Measurements from ENCODE around the gene FAM118A.
"Not testable (repeated sequence)": the region's sequence is repeated elsewhere in the genome, so short reads cannot be mapped to it uniquely, and the experiment has no call there.

Gene FAM118A

DNA sequence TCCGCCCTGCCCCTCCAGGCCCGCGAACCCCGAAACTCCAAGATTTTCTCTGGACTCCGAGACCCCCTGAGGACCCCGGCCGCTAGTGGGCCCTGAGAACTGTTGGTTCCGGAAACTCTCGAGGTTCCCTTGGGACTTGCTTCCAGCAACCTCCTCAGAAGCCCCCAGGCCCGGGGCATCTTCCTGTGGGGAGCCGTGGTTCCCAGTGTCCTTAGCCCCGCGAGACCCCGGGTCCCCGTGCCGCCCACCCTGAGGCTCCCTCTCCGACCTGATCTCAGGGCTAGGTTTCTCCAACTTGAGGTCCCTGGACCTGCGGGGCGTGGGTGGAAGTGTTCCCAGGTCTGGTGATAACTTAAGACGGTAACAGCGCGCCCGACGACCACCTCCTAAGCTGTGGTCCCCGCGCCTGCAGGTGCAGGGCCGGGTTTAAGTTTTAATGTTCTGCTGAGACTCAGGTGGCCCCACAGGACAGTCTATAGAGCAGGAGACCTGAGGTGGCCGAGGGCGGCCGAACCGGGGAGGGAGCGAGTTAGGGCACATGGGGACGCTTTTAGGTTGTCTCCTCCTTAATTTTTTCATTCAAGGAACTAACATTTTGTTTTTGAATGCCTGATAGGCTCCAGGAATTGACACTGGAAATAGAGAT, 720 bp downstream of the FAM118A start:
- no peak for DNase-seq (ENCODE audit: low read depth)

DNA sequence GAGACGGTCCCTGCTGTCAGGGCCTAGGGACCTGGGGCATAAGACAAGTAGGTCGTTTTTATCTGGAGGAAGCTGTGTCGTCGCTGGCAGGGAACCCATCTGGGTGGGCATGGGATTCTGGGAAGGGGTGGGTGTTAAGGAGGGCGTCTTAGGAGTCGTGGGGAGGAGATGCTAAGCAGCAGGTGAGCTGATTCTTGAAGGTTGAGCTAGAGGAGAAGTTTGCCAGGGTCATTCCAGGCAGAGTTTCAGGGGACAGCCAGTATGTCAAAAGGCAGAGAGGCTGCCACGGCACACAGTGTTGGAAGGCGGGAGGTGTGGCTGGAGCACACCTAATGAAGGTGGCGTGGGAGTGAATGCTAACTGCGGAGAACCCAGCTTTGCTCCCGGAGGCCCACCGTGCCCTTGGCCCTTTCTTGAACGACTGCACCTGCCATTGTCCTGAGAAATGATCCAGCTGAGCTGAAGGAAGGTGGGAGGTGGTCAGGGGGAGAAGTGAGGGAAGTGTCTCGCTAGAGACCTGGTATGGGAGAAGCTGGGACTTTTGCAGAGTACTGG, 1.3 kb downstream of the FAM118A start:
- DNase-seq (ENCODE audit: low read depth): no peak

DNA sequence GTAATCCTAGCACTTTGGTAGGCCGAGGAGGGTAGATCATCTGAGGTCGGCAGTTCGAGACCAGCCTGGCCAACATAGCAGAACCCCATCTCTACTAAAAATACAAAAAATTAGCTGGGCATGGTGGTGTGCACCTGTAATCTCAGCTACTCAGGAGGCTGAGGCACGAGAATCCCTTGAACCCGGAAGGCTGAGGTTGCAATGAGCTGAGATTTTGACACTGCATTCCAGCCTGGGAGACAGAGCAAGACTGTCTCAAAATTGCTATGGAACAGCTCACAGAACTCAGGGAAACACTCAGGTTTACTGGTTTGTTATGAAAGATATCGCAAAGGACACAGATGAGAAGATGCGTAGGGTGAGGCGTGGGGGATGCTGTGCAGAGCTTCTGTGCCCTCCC, 2.7 kb downstream of the FAM118A start:
- no peak for DNase-seq (ENCODE audit: low read depth)

DNA sequence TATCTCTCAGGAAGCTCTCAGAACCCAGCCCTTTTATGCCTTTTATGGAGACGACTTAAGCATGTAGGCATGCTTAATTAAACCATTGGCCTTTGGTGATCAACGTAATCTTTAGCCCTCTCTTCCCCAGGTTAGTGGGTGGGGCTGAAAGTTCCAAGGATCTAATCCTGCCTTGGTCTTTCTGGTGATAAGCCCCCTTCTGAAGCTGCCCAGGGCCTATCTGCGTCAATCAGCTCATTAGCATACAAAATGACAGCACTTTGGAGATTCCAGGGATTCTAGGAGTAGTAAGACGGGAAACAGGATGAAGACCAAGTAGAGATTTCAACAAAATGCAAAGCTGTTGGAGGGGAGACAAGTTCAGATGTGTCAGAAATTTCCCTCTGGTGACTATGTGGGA, 3.1 kb downstream of the FAM118A start:
- DNase-seq (ENCODE audit: low read depth): no peak

DNA sequence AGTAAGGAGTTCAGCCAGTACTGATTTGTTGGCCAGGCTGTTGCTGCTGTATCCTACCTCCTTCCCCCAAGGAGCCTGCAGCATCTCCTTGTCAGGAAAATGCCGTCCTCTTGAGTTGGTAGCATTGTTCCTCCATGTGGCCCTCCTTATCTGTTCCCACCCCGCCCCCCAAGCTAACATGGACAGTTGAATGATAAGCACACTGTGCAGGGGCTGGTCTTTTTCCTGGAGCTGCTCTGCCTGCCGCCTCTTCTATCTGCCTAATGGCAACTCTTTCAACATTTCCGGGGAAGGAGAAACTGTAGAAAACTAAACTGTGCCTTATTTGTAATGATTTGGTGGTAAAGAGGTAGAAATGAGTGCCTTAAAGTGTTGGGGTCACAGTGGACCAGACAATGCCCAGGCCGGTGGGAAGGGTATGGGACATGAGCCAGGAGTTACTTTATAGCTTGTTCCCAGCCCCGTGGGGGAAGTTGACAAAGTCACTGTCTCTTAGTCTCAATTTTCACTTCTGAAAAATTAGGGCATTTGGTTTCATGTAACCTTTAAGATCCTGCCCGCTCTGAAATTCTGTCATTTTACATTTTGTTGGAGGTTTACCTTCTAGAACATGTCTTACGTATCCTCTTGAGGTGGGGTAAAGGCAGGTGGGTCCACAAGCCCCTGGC, 4.5 kb downstream of the FAM118A start:
- DNase-seq (ENCODE audit: low read depth): no peak

DNA sequence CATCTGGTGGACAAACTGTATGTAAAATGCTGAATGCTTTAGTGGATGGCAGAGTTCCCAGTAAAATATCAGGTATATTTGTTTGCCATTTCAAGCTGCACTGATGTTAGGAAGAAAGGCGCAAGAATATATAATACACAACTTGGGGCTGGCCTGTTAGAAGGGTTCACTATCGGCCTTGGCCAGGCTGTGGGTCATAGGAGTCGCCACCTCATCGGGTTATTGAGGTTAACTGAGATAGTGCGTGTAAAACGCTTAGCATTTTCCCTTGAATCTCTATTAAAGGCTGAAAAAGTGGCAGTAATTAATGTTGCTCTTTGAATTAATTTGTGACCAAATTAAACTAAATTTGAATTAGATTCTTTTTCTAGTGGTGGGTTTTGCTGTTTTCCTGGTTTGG, 5.1 kb downstream of the FAM118A start:
- DNase-seq (ENCODE audit: low read depth): no peak

DNA sequence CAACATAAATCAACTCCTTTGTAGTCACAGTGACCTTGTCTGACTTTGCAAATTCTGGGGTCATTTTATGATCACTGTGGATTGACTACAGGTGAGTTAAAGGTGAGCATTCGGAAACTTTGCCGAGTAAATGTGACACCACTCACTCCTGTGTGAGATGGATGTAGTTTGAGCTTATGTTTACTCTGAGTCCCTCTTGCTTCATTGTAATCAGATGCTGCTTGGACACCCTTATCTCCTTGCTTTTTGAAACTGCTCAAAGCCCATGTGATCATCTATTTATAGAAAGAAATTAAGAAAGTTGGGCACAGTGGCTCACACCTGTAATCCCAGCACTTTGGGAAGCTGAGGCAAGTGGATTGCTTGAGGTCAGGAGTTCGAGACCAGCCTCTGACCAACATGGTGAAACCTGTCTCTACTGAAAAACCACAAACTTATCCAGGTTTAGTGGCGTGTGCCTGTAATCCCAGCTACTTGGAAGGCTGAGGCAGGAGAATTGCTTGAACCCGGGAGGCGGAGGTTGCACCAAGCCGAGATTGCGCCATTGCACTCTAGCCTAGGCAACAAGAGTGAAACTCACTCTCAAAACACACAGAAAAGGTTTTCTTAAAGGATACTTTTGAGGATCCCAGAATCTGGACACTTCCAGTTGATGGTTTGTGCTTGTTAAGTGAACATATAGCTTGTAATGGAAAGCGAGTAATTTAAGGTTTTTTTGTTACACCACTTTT, 7.2 kb downstream of the FAM118A start:
- no peak for DNase-seq (ENCODE audit: low read depth)

DNA sequence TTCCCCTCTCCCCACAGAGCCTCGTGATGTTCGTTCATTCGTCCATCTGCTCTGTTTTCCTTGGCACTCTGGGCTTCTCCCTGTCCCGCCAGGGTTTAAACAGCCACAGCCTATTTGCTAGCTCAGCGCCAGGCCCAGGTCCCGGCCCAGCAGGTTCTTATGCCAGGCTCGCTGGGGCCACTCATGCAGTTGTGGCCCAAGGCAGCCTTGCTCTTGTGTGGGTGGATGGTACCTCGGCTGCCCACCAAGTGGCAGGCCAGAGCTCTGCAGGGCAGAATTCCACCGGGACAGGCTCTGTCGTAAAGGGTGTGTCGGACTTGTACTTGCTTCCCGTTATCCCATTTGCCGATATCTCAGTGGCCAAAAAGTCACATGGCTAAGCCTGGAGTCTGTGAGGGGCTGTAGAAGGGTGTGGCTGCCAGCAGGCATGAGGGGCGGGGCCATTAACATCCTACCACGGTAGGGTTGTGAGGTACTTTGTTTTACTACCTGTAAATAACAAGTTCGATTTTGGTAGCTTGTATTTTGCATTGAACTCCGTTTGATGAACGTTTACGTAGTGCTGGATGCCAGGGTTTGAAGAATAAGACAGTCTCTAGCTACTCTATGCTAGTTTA, 7.9 kb downstream of the FAM118A start:
- no peak for DNase-seq (ENCODE audit: low read depth)

DNA sequence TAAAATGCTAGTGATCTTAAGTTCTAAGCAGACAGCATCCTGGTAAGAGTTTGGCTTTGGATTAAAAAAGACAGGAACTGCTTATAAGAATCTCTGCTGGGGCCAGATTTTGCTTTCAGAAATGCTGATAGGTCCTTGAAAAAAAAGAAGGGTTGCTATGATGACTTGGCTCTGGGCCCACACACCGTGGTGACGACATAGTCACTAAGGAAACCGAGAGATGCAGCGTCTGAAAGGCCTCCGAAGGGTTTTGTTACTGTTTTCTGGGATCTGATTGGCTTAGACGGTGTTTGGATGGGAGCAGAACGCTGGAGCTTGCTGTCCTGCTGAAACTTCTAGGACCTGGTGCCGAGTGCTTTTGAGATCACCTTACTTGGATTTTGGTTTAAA, 8.4 kb downstream of the FAM118A start:
- peak; percentile 67 for DNase-seq (ENCODE audit: low read depth)

DNA sequence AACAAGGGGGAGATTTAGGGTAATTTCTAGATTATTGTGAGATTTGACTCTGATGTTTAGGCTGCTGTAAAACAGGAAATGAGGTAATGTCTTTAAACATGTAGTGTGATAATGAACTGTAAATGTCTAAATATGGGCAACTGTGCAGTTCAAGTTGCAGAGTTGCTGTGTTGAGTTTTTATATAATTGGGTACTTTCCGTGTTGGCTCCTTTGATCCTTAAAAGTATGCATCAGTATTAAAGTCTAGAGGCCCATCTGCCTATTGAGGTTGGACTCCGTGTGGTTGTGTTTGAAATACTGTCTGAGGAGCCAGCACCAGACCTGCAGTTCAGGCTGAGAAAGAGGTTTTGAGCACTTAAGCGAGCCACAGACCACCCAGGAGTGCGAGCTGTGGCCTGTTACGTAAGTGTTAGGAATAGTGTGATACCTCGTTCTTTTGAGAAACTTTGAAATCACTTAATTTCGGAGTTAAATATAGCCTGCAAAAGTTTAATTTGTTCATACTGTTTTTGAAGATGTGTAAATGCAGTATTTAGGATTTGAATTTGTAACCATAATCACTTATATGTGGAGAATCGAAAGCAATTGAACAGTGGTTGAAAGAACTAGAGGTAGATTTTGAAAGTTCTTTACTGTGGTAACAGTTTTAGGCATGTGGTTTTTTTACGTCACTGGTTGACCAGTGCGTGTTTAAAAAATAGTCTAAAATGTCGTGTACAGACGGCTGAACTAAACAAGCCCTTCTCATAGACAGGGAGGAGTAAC, 9.0 kb downstream of the FAM118A start:
- no peak for DNase-seq (ENCODE audit: low read depth)

DNA sequence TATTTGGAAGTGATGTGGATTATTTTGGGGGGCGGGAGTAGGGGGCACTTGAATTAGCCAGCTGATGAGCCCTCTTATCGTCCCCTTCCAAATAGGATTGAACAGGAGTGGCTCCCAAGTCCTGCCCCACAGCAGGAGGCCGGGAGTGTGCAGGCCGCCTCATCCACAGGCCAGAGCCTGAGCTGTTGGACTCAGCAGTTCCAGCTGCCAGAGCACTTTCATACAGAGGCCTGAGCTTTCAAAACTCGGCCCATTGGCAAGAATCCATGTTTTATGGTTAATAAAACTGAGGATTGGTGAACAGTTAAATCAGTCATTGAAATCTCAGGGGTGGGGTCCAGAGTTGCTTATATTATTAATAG, 9.6 kb downstream of the FAM118A start:
- DNase-seq (ENCODE audit: low read depth): peak; percentile 31

DNA sequence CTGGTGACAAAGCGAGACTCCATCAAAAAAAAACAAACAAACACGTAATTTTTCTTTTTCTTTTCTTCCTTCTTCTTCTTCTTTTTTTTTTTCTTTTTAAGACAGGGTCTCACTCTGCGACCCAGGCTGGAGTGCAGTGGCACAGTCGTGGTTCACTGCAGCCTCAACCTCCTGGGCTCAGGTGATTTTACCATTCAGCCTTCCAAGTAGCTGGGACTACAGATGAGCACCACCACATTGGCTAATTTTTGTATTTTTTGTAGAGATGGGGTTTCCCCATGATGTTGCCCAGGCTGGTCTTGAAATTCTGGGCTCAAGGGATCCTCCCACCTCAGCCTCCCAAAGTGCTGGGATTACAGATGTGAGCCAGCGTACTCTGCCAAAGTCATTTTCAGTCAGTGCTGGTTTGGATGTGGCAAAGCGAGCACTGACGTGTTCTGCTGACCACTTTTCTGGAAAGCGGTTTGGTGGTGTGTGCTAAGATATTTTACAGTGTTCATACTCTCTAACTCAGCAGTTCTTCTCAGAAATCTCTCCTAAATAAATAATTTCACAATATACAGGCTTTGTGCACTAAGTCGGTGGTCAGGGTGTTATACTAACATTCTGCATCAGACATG, 10.7 kb downstream of the FAM118A start:
- no peak for DNase-seq (ENCODE audit: low read depth)

DNA sequence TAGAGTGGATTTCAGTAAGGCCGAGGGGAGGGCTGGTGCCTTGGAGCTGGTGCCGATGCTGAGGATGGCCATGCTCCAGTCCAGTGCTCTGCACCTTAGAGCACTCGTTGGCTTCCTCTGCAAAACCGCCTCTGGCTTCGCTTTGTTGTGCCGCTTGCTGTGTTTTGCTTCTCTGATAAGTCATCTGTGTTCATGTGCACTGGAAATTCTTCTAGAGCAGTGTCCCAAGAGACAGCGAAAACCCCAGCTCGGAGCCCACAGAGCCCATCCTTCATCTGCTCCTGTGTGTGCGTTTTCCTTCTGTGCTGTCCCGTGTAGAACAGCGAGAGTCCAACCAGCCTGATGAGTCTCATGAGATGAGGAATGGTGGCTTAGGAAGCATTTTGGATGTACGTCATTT, 12.1 kb downstream of the FAM118A start:
- DNase-seq (ENCODE audit: low read depth): no peak

DNA sequence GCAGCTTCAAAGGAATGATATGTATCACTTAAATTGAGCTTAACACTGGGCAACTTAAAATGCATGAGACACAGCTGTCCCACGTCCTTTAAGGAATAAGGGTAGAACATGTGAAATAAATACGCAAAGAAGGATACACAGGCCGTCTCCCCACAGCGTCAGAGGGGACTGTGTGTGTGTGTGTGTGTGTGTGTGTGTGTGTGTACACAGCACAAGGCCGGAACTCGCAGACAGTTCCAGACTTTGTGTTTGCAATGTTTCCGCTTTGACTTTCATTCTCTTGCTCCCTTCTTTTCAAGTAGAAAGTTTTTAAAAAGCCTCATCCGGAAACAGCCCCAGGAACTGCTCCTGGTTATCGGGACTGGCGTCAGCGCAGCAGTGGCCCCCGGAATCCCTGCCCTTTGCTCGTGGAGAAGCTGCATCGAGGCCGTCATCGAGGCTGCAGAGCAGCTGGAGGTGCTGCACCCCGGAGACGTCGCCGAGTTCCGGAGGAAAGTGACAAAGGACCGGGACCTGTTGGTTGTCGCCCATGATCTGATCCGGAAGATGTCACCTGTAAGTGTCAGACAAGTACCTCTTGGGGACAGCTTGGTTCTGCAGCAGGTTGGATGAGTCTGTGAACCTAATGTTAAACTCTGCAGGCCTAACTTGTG, 13.3 kb downstream of the FAM118A start:
- DNase-seq (ENCODE audit: low read depth): no peak

DNA sequence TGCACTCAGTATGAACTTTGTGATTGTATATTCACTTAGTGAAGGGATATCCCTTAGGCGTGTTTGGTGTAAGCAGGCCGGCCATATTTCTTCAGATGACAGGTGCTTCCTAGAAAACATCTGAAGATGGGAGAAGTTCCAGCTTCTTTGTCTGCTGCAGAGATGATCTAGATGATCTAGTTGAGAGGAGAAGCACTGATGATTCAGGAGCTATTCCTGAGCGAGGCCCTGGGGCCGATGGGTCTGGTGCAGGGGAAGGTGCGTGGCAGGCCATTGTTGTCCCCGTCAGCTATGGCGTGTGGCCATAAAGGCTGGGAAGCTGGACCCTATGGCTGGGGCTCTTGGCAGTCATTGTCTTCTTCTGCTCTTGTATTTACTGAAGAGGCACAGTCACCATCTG, 14.0 kb downstream of the FAM118A start:
- no peak for DNase-seq (ENCODE audit: low read depth)

DNA sequence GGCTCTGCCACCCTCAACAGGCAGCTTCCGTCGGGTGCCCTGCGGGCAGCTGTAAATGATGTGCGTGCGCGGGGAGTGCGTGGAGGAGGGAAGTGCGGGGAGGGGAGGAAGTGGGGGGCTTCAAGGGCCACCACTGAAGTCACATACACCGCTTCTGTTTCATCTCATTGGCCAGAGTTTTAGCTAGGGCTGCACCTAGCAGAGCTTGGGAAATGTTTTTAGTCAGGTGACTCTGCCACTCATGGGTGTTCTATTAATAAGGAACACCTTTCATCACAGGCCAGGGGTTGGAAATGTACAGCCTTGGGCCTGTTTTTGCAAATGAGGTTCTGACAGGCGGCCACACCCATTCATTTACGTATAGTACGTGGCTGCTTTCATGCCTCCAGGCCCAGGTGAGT, 14.6 kb downstream of the FAM118A start:
- no peak for DNase-seq (ENCODE audit: low read depth)

DNA sequence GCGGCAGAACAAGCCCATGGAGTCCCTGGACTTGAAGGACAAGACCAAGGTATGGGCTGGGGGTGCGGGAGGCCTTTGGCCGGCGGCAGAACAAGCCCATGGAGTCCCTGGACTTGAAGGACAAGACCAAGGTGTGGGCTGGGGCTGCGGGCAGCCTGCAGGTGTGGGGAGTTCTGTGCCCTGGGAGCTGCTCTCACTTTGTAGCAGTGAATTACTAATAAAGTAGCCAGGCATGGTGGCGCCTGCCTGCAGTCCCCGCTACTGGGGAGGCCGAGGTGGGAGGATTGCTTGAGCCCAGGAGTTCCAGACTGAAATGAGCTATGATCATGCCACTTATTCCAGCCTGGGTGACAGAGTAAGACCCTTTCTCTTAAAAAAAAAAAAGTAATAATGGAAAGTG, 18.5 kb downstream of the FAM118A start:
- not testable (repeated sequence) for DNase-seq (ENCODE audit: low read depth)

DNA sequence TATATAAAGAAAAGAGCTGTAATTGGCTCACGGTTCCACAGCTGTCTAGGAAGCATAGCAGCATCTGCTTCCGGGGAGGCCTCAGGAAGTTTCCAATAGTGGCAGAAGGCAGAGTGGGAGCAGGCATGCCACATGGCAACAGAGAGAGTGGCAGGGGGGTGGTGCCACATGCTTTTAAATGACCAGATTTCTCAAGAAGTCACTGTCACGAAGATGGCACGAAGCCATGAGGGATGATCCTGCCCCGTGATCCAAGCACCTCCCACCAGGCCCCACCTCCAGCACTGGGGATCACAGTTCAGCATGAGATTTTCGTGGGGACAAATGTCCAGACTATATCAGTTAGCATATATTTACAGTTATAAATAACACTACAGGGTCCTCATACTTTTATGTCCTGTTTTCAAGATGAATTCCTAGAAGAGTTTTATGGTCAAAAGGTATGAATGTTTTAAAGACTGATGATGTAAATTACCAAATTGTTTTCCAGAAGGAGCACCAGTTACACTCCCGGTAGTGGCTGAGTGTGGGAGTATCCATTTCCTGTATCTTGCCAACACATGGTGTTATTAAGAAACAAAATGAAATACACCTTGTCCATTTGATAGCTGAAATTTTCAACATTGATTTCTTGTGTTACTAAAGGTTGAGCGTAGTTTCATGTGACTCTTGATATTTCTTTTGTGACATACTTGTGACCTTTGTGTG, 19.2 kb downstream of the FAM118A start:
- no peak for DNase-seq (ENCODE audit: low read depth)

DNA sequence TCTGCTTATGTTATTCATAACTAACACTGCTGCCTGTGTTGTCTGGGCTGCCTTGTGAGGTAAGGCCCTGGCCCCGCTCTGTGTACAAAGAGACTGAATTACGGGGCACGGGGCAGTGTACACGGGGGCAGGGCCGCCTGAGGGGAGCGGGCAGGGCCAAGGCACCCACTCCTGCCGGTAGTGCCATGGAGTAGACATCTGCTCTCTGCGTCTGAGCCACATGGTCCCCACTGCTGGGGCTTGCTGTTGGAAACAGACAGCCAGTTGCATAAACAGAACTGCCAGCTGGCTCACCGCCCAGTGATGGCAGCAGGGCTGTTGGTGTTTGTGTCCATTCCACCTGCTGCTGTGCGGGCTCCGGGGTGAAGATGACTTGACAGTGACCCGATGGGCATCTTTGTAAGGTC, 19.8 kb downstream of the FAM118A start:
- no peak for DNase-seq (ENCODE audit: low read depth)

DNA sequence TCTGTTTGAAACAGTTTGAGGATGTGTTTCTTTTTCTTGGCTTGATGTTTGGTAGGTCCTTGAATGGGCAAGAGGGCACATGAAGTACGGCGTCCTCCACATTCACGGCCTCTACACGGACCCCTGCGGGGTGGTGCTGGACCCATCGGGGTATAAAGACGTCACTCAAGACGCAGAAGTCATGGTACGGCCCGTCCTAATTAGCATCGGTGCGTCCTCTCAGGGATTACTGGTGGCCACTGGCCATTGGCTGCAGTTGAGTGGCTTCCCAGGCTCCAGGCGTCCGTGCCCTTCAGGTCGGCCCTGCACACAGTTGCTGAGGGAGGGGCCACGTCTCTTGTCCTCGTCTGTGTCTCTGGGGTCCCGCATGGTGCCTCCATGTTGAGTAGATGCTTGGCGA, 20.8 kb downstream of the FAM118A start:
- no peak for DNase-seq (ENCODE audit: low read depth)
